OCI-LY7 (cell line): Measurements from ENCODE around the gene PLCB1.

Experiments
- CTCF ChIP-seq: fragments of 200-600 bp; sonication (generic); conservative IDR thresholded peaks from 2 replicates; pipeline ENCODE4 v1.5.1; 2014; ENCODE audit warnings: mild to moderate bottlenecking, antibody characterized with exemption, low read length, moderate library complexity, mixed read lengths
- EZH2phosphoT487 ChIP-seq: fragments of 200-600 bp; sonication (generic); IDR thresholded peaks from 2 replicates; pipeline ENCODE4 v1.6.1; 2018; ENCODE audit warnings: low read depth, borderline replicate concordance, mild to moderate bottlenecking, mixed run types, antibody characterized with exemption, low read length, moderate library complexity, mixed read lengths

DNA sequence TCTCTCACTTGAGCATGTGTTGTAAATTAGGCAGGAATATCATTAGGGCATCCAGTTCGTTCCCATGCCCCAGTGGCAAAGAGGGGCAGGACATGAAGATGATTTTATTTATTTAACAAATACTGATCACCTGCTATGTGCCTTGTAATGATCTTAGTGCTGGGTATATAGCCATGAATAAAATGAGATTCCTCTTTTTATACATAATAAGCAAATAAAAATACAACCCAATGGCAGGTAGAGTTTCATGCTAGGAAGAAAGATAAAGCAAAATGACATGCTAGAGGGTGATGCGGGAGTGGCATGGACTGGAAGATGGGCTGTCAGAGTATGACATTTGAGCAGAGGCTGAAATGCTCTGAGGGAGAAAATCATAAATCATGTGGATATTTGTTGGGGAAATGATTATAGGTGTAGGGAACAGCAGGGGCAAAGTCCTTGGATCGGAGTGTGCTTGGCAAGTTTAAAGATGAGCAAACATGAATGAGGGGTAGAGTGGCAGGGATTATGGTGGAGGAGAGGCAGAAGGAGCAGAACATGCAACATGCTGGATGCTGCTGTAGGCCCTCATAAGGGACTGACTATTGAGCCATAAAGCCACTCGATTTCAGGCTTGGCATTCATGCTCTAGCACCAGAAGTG, 342.1 kb downstream of the PLCB1 start:
- TF ChIP-seq CTCF, result no peak
- no peak for TF ChIP-seq EZH2phosphoT487
